ENCODE data around the gene ADSS2. TPM values are rescaled to one million over a fixed set of nuclear protein-coding genes. Genes with fewer than 3 reads are reported as not detected.

Gene ADSS2
- total RNA-seq, 1 donor from 2014 or later: 53.9 TPM

DNA sequence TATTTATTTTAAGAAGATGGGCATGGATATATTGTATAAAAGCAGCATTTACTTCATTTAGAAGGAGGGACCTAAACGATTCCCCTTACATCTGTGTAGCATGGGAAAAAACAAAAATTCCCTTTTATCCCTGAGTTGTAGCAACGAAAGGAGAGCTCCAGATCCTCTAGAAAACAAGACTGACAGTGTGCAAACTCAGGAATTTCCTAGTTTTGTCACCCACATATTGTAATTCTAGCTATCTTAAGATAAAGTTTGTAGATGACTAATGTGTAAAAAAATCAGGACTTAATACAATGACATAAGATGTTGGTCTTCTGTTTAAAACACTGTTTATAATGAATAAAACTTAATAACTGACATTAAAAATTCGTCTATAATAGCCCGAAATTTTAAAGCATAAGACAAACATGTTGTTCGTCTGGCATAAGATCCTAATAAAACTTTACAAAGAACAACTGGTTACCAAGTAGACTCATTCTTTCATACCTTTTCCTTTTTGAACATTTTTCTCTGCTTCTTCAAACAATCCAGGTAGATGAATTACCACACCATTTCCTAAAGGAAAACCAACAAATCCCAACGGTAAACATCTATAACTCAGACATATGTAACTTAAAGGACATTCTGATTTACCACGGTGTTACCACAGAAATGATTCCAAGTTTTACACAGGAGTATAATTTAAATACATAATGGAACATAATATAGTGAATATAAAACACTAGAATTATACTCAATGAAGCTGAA, 15.2 kb downstream of the ADSS2 start:
- Histone ChIP-seq H3K36me3 (ENCODE audit: insufficient read depth, low read length) (peaks cover 6% of the 10 kb centered on the region), H3K27ac (ENCODE audit: low read depth, low read length) (peak overlapping the region; percentile 90), H2AFZ (ENCODE audit: low read depth, low read length) (no peak overlapping the region), H3K27me3 (ENCODE audit: insufficient read depth, low read length) (no peaks in the 10 kb centered on the region), H3K4me3 (ENCODE audit: insufficient read depth, low read depth, low read length) (peak overlapping the region; percentile 6), H3K9ac (ENCODE audit: low read length) (peak overlapping the region; percentile 73), H3K9me3 (ENCODE audit: insufficient read depth, low read depth, low read length) (no peaks in the 10 kb centered on the region), H3K79me2 (ENCODE audit: insufficient read depth, low read length) (peaks cover 37% of the 10 kb centered on the region), H3K4me2 (ENCODE audit: low read length) (peak overlapping the region; percentile 72), H3K4me1 (ENCODE audit: insufficient read depth, low read length) (peaks cover 29% of the 10 kb centered on the region), H4K20me1 (ENCODE audit: insufficient read depth, low read length) (no peaks in the 10 kb centered on the region)
- Mint-ChIP-seq H3K4me3 (ENCODE audit: unreplicated experiment) (peak overlapping the region; percentile 54), H3K27ac (ENCODE audit: unreplicated experiment) (peak overlapping the region; percentile 98), H3K4me1 (ENCODE audit: low read depth, unreplicated experiment) (peaks cover 37% of the 10 kb centered on the region), H3K27me3 (ENCODE audit: low read depth, unreplicated experiment) (no peaks in the 10 kb centered on the region), H3K36me3 (ENCODE audit: low read depth, unreplicated experiment) (peaks cover 3% of the 10 kb centered on the region), H3K9me3 (ENCODE audit: unreplicated experiment) (no peaks in the 10 kb centered on the region)
- DNase-seq (ENCODE audit: low read depth) (peak; percentile 72), FAIRE-seq (no peak)
- TF ChIP-seq, protein P1, sequence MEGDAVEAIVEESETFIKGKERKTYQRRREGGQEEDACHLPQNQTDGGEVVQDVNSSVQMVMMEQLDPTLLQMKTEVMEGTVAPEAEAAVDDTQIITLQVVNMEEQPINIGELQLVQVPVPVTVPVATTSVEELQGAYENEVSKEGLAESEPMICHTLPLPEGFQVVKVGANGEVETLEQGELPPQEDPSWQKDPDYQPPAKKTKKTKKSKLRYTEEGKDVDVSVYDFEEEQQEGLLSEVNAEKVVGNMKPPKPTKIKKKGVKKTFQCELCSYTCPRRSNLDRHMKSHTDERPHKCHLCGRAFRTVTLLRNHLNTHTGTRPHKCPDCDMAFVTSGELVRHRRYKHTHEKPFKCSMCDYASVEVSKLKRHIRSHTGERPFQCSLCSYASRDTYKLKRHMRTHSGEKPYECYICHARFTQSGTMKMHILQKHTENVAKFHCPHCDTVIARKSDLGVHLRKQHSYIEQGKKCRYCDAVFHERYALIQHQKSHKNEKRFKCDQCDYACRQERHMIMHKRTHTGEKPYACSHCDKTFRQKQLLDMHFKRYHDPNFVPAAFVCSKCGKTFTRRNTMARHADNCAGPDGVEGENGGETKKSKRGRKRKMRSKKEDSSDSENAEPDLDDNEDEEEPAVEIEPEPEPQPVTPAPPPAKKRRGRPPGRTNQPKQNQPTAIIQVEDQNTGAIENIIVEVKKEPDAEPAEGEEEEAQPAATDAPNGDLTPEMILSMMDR (IDR thresholded peaks at IDR 0.05; ENCODE audit: insufficient read depth, low read depth, low read length): no peak
- TF ChIP-seq EZH2 (IDR thresholded peaks at IDR 0.05; ENCODE audit: insufficient read depth, low read length): no peak

DNA sequence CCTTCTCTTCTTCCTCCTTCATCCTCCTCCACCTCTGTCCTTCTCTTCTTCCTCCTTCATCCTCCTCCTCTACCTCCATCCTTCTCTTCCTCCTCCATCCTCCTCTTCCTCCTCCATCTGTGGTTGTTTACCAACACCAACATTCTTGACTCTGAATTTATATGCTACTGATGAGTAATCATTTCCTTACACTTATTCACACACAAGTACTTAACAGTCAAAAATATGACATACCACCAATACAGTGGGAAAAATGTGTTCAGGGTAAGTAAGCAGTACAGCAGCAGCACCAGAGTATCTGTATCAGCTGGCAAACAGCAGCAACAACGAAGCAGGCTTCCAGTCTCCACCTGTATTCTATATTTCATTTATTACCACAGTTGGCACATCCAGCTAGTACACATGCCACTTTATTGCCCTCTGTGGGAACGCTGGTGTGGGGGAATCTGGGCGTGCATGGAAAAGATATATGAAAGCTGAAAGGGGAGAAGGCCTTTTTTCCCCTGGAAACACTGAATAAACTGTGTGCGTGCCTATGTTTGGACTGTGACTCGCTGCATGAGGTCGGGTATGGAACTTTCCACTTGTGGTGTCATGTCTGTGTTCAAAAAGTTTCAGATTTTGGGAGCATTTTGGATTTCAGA, 16.0 kb downstream of the ADSS2 start:
- H3K4me2 ChIP-seq (ENCODE audit: low read length): peak overlapping the region; percentile 72

More for the DNA sequence above, 16.0 kb downstream of the ADSS2 start:
- peak overlapping the region; percentile 73 for H3K9ac ChIP-seq (ENCODE audit: low read length)
- H3K27ac ChIP-seq (ENCODE audit: low read depth, low read length): peak overlapping the region; percentile 90
- H2AFZ ChIP-seq (ENCODE audit: low read depth, low read length): no peak overlapping the region
- H3K79me2 ChIP-seq (ENCODE audit: insufficient read depth, low read length): peaks cover 32% of the 10 kb centered on the region
- no peak for TF ChIP-seq EZH2 (IDR thresholded peaks at IDR 0.05; ENCODE audit: insufficient read depth, low read length)
- TF ChIP-seq, protein P1 (IDR thresholded peaks at IDR 0.05; ENCODE audit: insufficient read depth, low read depth, low read length): no peak
- no peaks in the 10 kb centered on the region for H3K9me3 ChIP-seq (ENCODE audit: insufficient read depth, low read depth, low read length)
- Mint-ChIP-seq H3K4me3 (ENCODE audit: unreplicated experiment) (no peak overlapping the region), H3K27me3 (ENCODE audit: low read depth, unreplicated experiment) (no peaks in the 10 kb centered on the region), H3K9me3 (ENCODE audit: unreplicated experiment) (no peaks in the 10 kb centered on the region), H3K4me1 (ENCODE audit: low read depth, unreplicated experiment) (peaks cover 37% of the 10 kb centered on the region), H3K36me3 (ENCODE audit: low read depth, unreplicated experiment) (peaks cover 3% of the 10 kb centered on the region), H3K27ac (ENCODE audit: unreplicated experiment) (peak overlapping the region; percentile 98)
- DNase-seq (ENCODE audit: low read depth) (peak; percentile 75), FAIRE-seq (no peak)
- peaks cover 29% of the 10 kb centered on the region for H3K4me1 ChIP-seq (ENCODE audit: insufficient read depth, low read length)
- no peaks in the 10 kb centered on the region for H3K27me3 ChIP-seq (ENCODE audit: insufficient read depth, low read length)
- H4K20me1 ChIP-seq (ENCODE audit: insufficient read depth, low read length): no peaks in the 10 kb centered on the region
- peak overlapping the region; percentile 6 for H3K4me3 ChIP-seq (ENCODE audit: insufficient read depth, low read depth, low read length)
- H3K36me3 ChIP-seq (ENCODE audit: insufficient read depth, low read length): peaks cover 6% of the 10 kb centered on the region

Measured in astrocyte (in vitro differentiated cells and primary cell).